ENCODE results near the gene IQSEC2. TPM values are rescaled to one million over a fixed set of nuclear protein-coding genes. Genes with fewer than 3 reads are reported as not detected.

Gene IQSEC2
- total and polyA plus RNA-seq, 10 donors, result 5.2 to 15.7 (median 8.5) TPM

GRCh38 chrX:53283567-53283966 lies 2.2 kb upstream of the IQSEC2 start:
- Histone ChIP-seq H3K4me1 (peaks cover 0 to 57% (median 29%) of the 10 kb centered on the region in 6 donors), H3K9me3 (no peaks in the 10 kb centered on the region), H3K4me3 (no peak overlapping the region), H3K27me3 (replicated peaks in 1 of 7) (peaks cover 0 to 36% (median 0%) of the 10 kb centered on the region in 7 donors), H3K27ac (no peak overlapping the region), H3K36me3 (no peaks in the 10 kb centered on the region)
- intact Hi-C loops (cut with DNase I; ENCODE audit: low total_unique reads), result no loop called here
- 54 to 97% (median 88%) methylated on average over 3 of the region's 3 CpGs for WGBS, 5 donors
- TF ChIP-seq POLR2AphosphoS5 (IDR thresholded peaks at IDR 0.05), result no peak
- TF ChIP-seq CTCF (IDR thresholded peaks at IDR 0.05 in 8 of 11, conservative IDR thresholded peaks at IDR 0.05 in 3 of 11), result no peak
- no peak for TF ChIP-seq POLR2A (IDR thresholded peaks at IDR 0.05)
- DNase-seq, result no peak

GRCh38 chrX:53283099-53283498 lies 1.7 kb upstream of the IQSEC2 start:
- DNase-seq, result no peak
- intact Hi-C loops (cut with DNase I; ENCODE audit: low total_unique reads), result no loop called here

GRCh38 chrX:53281963-53282695 lies 745 bp upstream of the IQSEC2 start:
- peak overlapping the region in 2 of 8 donors; percentile 51 to 74 for H3K27ac ChIP-seq
- no peak for DNase-seq
- WGBS, 5 donors, result 35 to 62% (median 54%) methylated on average over 4 to 5 of the region's 5 CpGs
- H3K4me1 ChIP-seq, result peaks cover 0 to 43% (median 18%) of the 10 kb centered on the region in 6 donors
- no peak for TF ChIP-seq POLR2A (IDR thresholded peaks at IDR 0.05)
- no peak for TF ChIP-seq CTCF (IDR thresholded peaks at IDR 0.05 in 8 of 11, conservative IDR thresholded peaks at IDR 0.05 in 3 of 11)
- no peak for TF ChIP-seq POLR2AphosphoS5 (IDR thresholded peaks at IDR 0.05)
- no peaks in the 10 kb centered on the region for H3K36me3 ChIP-seq
- peaks cover 0 to 36% (median 0%) of the 10 kb centered on the region in 7 donors for H3K27me3 ChIP-seq (replicated peaks in 1 of 7)
- no peak overlapping the region for H3K4me3 ChIP-seq
- no peaks in the 10 kb centered on the region for H3K9me3 ChIP-seq
- intact Hi-C loops (cut with DNase I; ENCODE audit: low total_unique reads), result no loop called here

More at GRCh38 chrX:53283099-53283498, 1.7 kb upstream of the IQSEC2 start:
- Histone ChIP-seq H3K4me1 (peaks cover 0 to 52% (median 27%) of the 10 kb centered on the region in 6 donors), H3K9me3 (no peaks in the 10 kb centered on the region), H3K27me3 (replicated peaks in 1 of 7) (peaks cover 0 to 36% (median 0%) of the 10 kb centered on the region in 7 donors), H3K27ac (no peak overlapping the region), H3K4me3 (no peak overlapping the region), H3K36me3 (no peaks in the 10 kb centered on the region)
- WGBS, 5 donors, result 92 to 98% (median 94%) methylated on average over 2 to 3 of the region's 3 CpGs
- TF ChIP-seq CTCF (IDR thresholded peaks at IDR 0.05 in 8 of 11, conservative IDR thresholded peaks at IDR 0.05 in 3 of 11) (no peak), POLR2A (IDR thresholded peaks at IDR 0.05) (no peak), POLR2AphosphoS5 (IDR thresholded peaks at IDR 0.05) (no peak)
